HEK293T (cell line): ENCODE results near the gene TRIML1.

Experiments used
- CTCF ChIA-PET: fragments of 350-600 bp; formaldehyde crosslinking; extraction: SDS; loops from one replicate; lab custom pipeline; 2021; ENCODE audit warnings: antibody characterized with exemption, inconsistent platforms; lab: Yijun Ruan, JAX
- POLR2A ChIA-PET: fragments of 350-600 bp; formaldehyde crosslinking; extraction: SDS; loops from one replicate; lab custom pipeline; 2020; ENCODE audit warnings: antibody characterized with exemption, inconsistent platforms; lab: Yijun Ruan, JAX
- DNase-seq: peaks from one replicate; pipeline ENCODE4 v3.0.0; 2012; ENCODE audit warnings: mixed read lengths; ENCODE audit errors: extremely low spot score
- ARNT ChIP-seq: fragments of 450-650 bp; IDR thresholded peaks from 2 replicates; pipeline ENCODE4 v1.6.1; 2017; ENCODE audit warnings: mild to moderate bottlenecking
- BHLHE40 ChIP-seq: fragments of 450-650 bp; IDR thresholded peaks from 2 replicates; pipeline ENCODE4 v1.6.1; 2016; ENCODE audit warnings: mild to moderate bottlenecking, moderate library complexity, borderline replicate concordance
- CTBP1 ChIP-seq: fragments of 450-650 bp; IDR thresholded peaks from 2 replicates; pipeline ENCODE4 v1.6.1; 2016; ENCODE audit warnings: borderline replicate concordance
- ELF4 ChIP-seq: fragments of 450-650 bp; IDR thresholded peaks from 2 replicates; pipeline ENCODE4 v1.6.1; 2017; ENCODE audit warnings: antibody characterized with exemption
- FOXA1 ChIP-seq: fragments of 450-650 bp; IDR thresholded peaks from 2 replicates; pipeline ENCODE4 v1.6.1; 2016; ENCODE audit warnings: mild to moderate bottlenecking
- FOXK2 ChIP-seq: fragments of 450-650 bp; IDR thresholded peaks from 2 replicates; pipeline ENCODE4 v1.6.1; 2016; ENCODE audit warnings: mild to moderate bottlenecking
- FOXM1 ChIP-seq: fragments of 450-650 bp; IDR thresholded peaks from 2 replicates; pipeline ENCODE4 v1.6.1; 2017; ENCODE audit warnings: mild to moderate bottlenecking, borderline replicate concordance
- HDGF ChIP-seq: fragments of 450-650 bp; IDR thresholded peaks from 2 replicates; pipeline ENCODE4 v1.6.1; 2017; ENCODE audit warnings: antibody characterized with exemption, borderline replicate concordance
- L3MBTL2 ChIP-seq: fragments of 450-650 bp; conservative IDR thresholded peaks from 2 replicates; pipeline ENCODE4 v1.6.1; 2016; ENCODE audit warnings: mild to moderate bottlenecking
- LEF1 ChIP-seq: fragments of 450-650 bp; IDR thresholded peaks from 2 replicates; pipeline ENCODE4 v1.6.1; 2017; ENCODE audit warnings: mild to moderate bottlenecking, borderline replicate concordance
- NFRKB ChIP-seq: fragments of 450-650 bp; IDR thresholded peaks from 2 replicates; pipeline ENCODE4 v1.6.1; 2016; ENCODE audit warnings: mild to moderate bottlenecking, moderate library complexity
- SP1 ChIP-seq: fragments of 450-650 bp; IDR thresholded peaks from 2 replicates; pipeline ENCODE4 v1.6.1; 2017
- SUZ12 ChIP-seq: fragments of 450-650 bp; IDR thresholded peaks from 2 replicates; pipeline ENCODE4 v1.6.1; 2016; ENCODE audit warnings: mild to moderate bottlenecking
- TARDBP ChIP-seq: fragments of 450-650 bp; IDR thresholded peaks from 2 replicates; pipeline ENCODE4 v1.6.1; 2016
- ZNF384 ChIP-seq: fragments of 450-650 bp; IDR thresholded peaks from 2 replicates; pipeline ENCODE4 v1.6.1; 2016
- TF ChIP-seq, protein P1 (sequence below): fragments of 450-650 bp; IDR thresholded peaks from 2 replicates; pipeline ENCODE4 v1.6.1; 2016

TRIML1 gene

DNA sequence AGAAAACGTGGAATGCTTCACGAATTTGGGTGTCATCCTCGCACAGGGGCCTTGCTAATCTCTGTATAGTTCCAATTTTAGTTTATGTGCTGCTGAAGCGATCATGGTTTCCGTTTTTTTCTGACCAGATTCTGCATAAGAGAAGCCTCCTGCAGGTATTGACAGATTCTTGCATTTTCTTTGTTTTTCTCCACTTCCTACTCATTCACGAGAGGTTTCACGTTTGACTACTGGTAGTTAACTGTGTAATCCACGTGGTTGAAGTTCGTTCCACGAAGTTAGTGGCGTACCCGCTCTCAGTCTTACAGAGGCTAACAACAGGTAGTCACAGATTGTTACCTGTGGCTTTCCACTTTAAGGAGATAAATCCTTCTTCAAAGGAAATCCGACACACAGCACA lies 17.7 kb upstream of the TRIML1 start:
- ChIA-PET CTCF (no interaction called here), POLR2A (no interaction called here)
- TF ChIP-seq TARDBP (no peak), SUZ12 (no peak), FOXM1 (no peak), FOXK2 (no peak), CTBP1 (no peak), FOXA1 (no peak), ARNT (no peak), NFRKB (no peak)
- no peak for DNase-seq

DNA sequence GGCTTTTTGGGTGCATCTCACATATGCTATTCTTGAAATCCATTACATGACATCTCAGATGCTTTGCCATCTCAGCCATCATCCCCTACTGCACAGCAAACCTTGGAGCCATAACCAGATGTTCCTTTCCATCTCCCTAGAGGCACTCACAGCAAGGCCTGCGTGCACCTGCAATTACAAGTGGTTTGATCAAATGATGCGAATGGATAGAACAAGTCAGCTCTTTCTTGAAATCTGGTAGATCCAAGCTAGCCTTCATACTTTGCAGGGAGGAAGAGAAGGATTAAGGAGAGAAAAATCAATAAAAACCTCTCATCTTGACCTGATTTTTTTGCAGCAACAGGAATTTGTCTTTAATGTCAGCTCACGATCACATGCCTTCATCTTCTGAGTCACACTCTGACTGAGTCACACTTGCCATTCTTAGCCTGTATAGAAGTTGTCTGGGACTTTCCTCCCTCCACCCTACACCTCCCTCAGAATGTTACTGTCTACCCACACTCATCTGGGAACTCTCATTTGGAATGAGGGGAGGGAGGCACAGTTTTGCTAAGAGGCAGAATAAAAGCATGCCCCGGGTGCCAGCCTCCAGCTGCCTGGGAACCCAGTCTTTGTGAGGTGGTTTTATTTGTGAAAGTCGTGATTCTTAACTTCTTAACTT lies 11.9 kb upstream of the TRIML1 start:
- POLR2A ChIA-PET = no interaction called here
- DNase-seq = no peak
- CTCF ChIA-PET = no interaction called here
- TF ChIP-seq BHLHE40 (no peak), CTBP1 (no peak), FOXK2 (no peak), L3MBTL2 (no peak), ZNF384 (no peak), ARNT (no peak), FOXM1 (no peak), ELF4 (no peak), SUZ12 (no peak), LEF1 (no peak)
- TF ChIP-seq, protein P1, sequence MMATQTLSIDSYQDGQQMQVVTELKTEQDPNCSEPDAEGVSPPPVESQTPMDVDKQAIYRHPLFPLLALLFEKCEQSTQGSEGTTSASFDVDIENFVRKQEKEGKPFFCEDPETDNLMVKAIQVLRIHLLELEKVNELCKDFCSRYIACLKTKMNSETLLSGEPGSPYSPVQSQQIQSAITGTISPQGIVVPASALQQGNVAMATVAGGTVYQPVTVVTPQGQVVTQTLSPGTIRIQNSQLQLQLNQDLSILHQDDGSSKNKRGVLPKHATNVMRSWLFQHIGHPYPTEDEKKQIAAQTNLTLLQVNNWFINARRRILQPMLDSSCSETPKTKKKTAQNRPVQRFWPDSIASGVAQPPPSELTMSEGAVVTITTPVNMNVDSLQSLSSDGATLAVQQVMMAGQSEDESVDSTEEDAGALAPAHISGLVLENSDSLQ = no peak

DNA sequence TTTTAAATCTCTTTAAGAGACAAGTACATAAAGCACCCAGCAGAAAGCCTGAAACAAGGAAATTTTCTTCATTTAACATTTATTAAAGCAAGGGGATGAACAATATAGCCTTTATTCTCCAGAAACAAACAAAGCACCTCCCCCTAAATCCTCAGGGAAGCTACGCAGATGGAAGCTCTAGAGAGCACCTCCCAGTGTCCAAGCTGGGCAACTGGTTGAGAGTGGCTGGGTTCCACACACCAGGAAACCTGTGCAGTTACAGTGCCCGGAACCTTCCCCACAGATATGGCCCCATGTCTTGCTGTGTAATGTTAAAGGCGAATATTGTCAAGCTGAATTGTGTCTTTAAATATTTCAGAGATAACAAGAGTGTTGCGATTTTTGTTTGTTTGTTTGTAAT lies 8.9 kb upstream of the TRIML1 start:
- ChIA-PET CTCF (no interaction called here), POLR2A (no interaction called here)
- TF ChIP-seq BHLHE40 = no peak
- DNase-seq = no peak

DNA sequence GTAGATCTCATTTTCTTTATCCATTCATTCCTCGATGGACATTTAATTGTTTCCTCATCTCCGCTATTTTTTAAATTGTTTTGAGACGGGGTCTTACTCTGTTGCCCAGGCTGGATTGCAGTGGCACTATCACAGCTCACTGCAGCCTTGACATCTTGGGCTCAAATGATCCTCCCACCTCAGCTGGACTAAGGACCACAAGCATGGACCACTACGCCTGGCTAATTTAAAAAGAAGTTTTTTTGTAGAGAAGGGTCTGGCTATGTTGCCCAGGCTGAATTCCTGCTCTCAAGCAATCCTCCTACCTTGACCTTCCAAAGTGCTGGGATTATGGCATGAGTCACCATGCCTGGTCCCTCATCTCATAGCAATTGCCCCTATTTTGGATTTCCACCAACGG lies 7.0 kb upstream of the TRIML1 start:
- POLR2A ChIA-PET = no interaction called here
- CTCF ChIA-PET = no interaction called here
- TF ChIP-seq FOXM1 = no peak
- TF ChIP-seq LEF1 = no peak
- TF ChIP-seq HDGF = no peak
- TF ChIP-seq NFRKB = no peak
- TF ChIP-seq CTBP1 = no peak
- no peak for TF ChIP-seq FOXK2
- TF ChIP-seq TARDBP = no peak
- no peak for TF ChIP-seq BHLHE40
- no peak for TF ChIP-seq L3MBTL2
- no peak for TF ChIP-seq ZNF384
- no peak for TF ChIP-seq SUZ12
- no peak for TF ChIP-seq ARNT
- TF ChIP-seq, protein P1 = no peak
- no peak for DNase-seq

DNA sequence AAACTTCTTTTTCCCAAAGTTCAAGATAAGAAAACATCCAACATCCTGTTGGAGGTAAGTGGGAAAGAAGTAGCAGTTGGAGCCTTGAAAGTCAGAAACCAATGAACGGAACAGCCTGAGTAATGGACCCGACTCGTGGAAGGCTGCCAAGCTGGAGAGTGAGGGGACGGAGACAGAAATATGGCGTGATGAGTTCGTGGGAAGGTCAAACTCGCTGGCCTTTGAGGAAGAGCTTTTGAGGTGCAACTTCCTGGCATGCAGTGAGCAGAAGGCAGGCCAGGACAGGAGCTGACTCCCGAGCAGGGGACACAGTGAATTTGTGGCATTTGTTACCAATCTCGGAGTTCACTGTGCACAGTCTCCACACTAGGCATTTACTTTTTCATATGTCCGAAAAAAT lies 1.0 kb upstream of the TRIML1 start:
- POLR2A ChIA-PET = no interaction called here
- DNase-seq = no peak

DNA sequence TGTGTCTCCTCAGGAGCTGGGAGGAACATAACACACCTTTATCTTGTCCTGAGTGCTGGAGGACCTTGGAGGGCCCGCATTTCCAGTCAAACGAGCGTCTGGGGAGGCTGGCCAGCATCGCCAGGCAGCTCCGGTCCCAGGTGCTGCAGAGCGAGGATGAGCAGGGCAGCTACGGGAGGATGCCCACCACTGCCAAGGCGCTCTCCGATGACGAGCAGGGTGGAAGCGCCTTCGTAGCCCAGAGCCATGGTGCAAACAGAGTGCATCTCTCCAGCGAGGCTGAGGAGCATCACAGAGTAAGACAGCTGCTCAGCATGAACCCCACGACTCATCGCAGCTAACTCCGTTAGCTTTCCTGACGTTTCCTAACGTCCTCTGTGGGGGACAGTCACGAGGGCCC lies 430 bp downstream of the TRIML1 start:
- ChIA-PET POLR2A (no interaction called here), CTCF (no interaction called here)
- no peak for TF ChIP-seq FOXM1
- TF ChIP-seq L3MBTL2 = no peak
- no peak for TF ChIP-seq CTBP1
- TF ChIP-seq FOXA1 = no peak
- no peak for TF ChIP-seq NFRKB
- DNase-seq = no peak

More for the DNA sequence above, 1.0 kb upstream of the TRIML1 start:
- CTCF ChIA-PET = no interaction called here
- TF ChIP-seq FOXK2 (no peak), SUZ12 (no peak), FOXA1 (no peak), NFRKB (no peak), LEF1 (no peak)
- TF ChIP-seq, protein P1 = no peak

DNA sequence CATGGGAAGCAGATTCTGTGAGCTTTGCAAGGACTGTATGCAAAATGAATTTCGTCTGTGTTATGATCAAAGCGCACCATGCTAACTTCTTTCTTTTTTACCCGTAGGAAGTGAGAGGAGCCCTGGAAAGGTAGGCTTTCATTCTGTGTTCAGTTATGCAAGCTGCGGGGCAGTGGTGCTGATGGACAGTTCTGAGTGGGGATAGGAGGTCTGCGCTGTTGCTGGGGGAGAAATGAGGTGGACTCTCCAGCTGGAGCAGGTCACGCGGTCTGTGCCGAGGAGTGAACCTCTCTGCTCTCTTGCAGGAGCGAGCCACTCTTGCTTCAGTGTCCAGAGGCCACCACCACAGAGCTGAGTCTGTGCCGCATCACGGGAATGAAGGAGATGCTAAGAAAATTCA lies 4.5 kb downstream of the TRIML1 start:
- no peak for TF ChIP-seq CTBP1
- TF ChIP-seq NFRKB = no peak
- no peak for TF ChIP-seq ELF4
- no peak for TF ChIP-seq ARNT
- no peak for TF ChIP-seq ZNF384
- no peak for TF ChIP-seq HDGF
- no peak for TF ChIP-seq L3MBTL2
- DNase-seq = no peak
- ChIA-PET CTCF (no interaction called here), POLR2A (no interaction called here)

DNA sequence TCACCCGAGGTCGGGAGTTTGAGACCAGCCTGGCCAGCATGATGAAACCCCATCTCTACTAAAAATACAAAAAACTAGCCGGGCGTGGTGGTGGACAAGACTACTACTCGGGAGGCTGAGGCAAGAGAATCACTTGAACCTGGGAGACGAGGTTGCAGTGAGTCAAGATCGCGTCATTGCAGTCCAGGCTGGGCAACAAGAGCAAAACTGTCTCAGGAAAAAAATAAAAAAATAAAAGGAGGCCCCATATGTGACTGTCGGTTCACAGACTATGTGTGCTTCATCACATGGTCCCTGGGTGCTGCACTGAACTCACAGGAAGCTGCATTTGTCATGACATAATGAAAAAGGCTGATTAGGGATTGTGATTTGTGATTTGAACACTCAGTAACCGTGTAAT lies 6.4 kb downstream of the TRIML1 start:
- DNase-seq = no peak
- ChIA-PET POLR2A (no interaction called here), CTCF (no interaction called here)
- TF ChIP-seq, protein P1 = no peak
- no peak for TF ChIP-seq FOXA1
- no peak for TF ChIP-seq TARDBP
- TF ChIP-seq SUZ12 = no peak
- TF ChIP-seq ELF4 = no peak
- no peak for TF ChIP-seq ZNF384
- TF ChIP-seq L3MBTL2 = no peak
- TF ChIP-seq ARNT = no peak
- no peak for TF ChIP-seq BHLHE40
- no peak for TF ChIP-seq FOXM1
- TF ChIP-seq SP1 = no peak
- TF ChIP-seq FOXK2 = no peak
- no peak for TF ChIP-seq HDGF
- TF ChIP-seq LEF1 = no peak
- no peak for TF ChIP-seq CTBP1
- TF ChIP-seq NFRKB = no peak
